ENCODE results near the gene ZFYVE28.

- TF ChIP-seq, protein P1, sequence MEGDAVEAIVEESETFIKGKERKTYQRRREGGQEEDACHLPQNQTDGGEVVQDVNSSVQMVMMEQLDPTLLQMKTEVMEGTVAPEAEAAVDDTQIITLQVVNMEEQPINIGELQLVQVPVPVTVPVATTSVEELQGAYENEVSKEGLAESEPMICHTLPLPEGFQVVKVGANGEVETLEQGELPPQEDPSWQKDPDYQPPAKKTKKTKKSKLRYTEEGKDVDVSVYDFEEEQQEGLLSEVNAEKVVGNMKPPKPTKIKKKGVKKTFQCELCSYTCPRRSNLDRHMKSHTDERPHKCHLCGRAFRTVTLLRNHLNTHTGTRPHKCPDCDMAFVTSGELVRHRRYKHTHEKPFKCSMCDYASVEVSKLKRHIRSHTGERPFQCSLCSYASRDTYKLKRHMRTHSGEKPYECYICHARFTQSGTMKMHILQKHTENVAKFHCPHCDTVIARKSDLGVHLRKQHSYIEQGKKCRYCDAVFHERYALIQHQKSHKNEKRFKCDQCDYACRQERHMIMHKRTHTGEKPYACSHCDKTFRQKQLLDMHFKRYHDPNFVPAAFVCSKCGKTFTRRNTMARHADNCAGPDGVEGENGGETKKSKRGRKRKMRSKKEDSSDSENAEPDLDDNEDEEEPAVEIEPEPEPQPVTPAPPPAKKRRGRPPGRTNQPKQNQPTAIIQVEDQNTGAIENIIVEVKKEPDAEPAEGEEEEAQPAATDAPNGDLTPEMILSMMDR (IDR thresholded peaks at IDR 0.05) = no peak
- no peak for TF ChIP-seq POLR2A (IDR thresholded peaks at IDR 0.05)
These were observed 60.4 kb downstream of the ZFYVE28 start for GRCh38 chr4:2357821-2358745.
